Limb (tissue), 2 donors: Measurements from ENCODE around the gene DOHH.

Source experiments
- DNase-seq, 2 donors: peaks; one replicate each; pipeline ENCODE4 v3.0.0-alpha.2; 2016; ENCODE audit errors: extremely low spot score in 2 of 2

DOHH gene

GRCh38 chr19:3504735-3505134 lies 4.3 kb upstream of the DOHH start:
- no peak for DNase-seq

- no peak for DNase-seq
These were observed 2.6 kb upstream of the DOHH start for GRCh38 chr19:3503036-3503572.

- no peak for DNase-seq
These were observed 1.3 kb upstream of the DOHH start for GRCh38 chr19:3501780-3502179.

- DNase-seq = no peak
These were observed 591 bp downstream of the DOHH start for GRCh38 chr19:3499738-3500428.

- no peak for DNase-seq
These were observed 2.5 kb downstream of the DOHH start for GRCh38 chr19:3497757-3498520.

GRCh38 chr19:3496392-3497273 lies 3.8 kb downstream of the DOHH start:
- no peak for DNase-seq

GRCh38 chr19:3494559-3494958 lies 5.9 kb downstream of the DOHH start:
- DNase-seq = no peak

GRCh38 chr19:3494051-3494450 lies 6.4 kb downstream of the DOHH start:
- DNase-seq = no peak

- DNase-seq = no peak
These were observed 6.8 kb downstream of the DOHH start for GRCh38 chr19:3493651-3494050.

GRCh38 chr19:3492919-3493318 lies 7.6 kb downstream of the DOHH start:
- DNase-seq = no peak

- no peak for DNase-seq
These were observed 8.2 kb downstream of the DOHH start for GRCh38 chr19:3492131-3492839.

- no peak for DNase-seq
These were observed 8.9 kb downstream of the DOHH start for GRCh38 chr19:3491396-3492119.

- no peak for DNase-seq
These were observed 17.2 kb downstream of the DOHH start, which contains the start of gene SMIM44 for GRCh38 chr19:3483226-3483628. Gene SMIM44, minus strand, starts transcription at chr19:3483441. Its CDS starts 38 bp downstream, at chr19:3483403.

GRCh38 chr19:3482507-3483225 lies 17.8 kb downstream of the DOHH start:
- no peak for DNase-seq

GRCh38 chr19:3481241-3482090 lies 19.0 kb downstream of the DOHH start:
- no peak for DNase-seq

GRCh38 chr19:3480383-3481091 lies 19.9 kb downstream of the DOHH start, which contains the start of gene SMIM24:
Gene SMIM24, minus strand, starts transcription at chr19:3480525. Its CDS starts 62 bp downstream, at chr19:3480463.
- no peak for DNase-seq

- no peak for DNase-seq
These were observed 20.6 kb downstream of the DOHH start for GRCh38 chr19:3479834-3480215.
